A549 (cell line): ENCODE data around the gene ZSCAN9. TPM values are rescaled to one million over a fixed set of nuclear protein-coding genes. Genes with fewer than 3 reads are reported as not detected.
A peak's percentile ranks its signal among the peaks of the same experiment; 100 is the strongest.

Source experiments
- ATAC-seq, 2 experiments: fragments of 200-7000 bp in 1 of 2; fragments of >200 bp in 1 of 2; cut with Nextera tagmentation in 1 of 2; cut with Tn5 transposase in 1 of 2; 3 replicates each; pipeline versions ENCODE4 v1.8.0 to v1.9.1; 2018 to 2020; ENCODE audit warnings: mild to moderate bottlenecking in 1 of 2, moderate library complexity in 1 of 2
- CTCF ChIA-PET: fragments of 300-600 bp; sonication (Branson Sonifier 250); formaldehyde crosslinking; extraction: SDS; loops from one replicate; lab custom pipeline; 2021; ENCODE audit warnings: antibody characterized with exemption, inconsistent platforms; lab: Yijun Ruan, JAX
- POLR2A ChIA-PET: fragments of 350-600 bp; formaldehyde crosslinking; extraction: SDS; loops from one replicate; lab custom pipeline; 2021; ENCODE audit warnings: antibody characterized with exemption, inconsistent platforms; lab: Yijun Ruan, JAX
- DNase-seq, 2 experiments: peaks; one replicate each; pipeline versions ENCODE4 v3.0.0 to v3.0.0-alpha.2; 2011 to 2016; ENCODE audit warnings: low read depth in 1 of 2, low spot score in 1 of 2
- FAIRE-seq: peaks from 2 replicates; lab custom pipeline; 2011; peaks lifted over from hg19 to GRCh38; lab: Jason Lieb, UNC
- H3K27ac ChIP-seq, 2 experiments: fragments of >200 bp; sonication (Bioruptor Twin); formaldehyde crosslinking; 3 replicates each; pipeline ENCODE4 v1.5.1; 2016 to 2017
- H3K4me1 ChIP-seq: fragments of >200 bp; sonication (Bioruptor Twin); formaldehyde crosslinking; 3 replicates; pipeline ENCODE4 v1.6.1; 2016
- H3K4me2 ChIP-seq: fragments of >200 bp; sonication (Bioruptor Twin); formaldehyde crosslinking; 3 replicates; pipeline ENCODE4 v1.6.1; 2016
- H3K4me3 ChIP-seq: fragments of >200 bp; sonication (Bioruptor Twin); formaldehyde crosslinking; 3 replicates; pipeline ENCODE4 v1.5.1; 2016
- H3K9me3 ChIP-seq: fragments of >200 bp; sonication (Bioruptor Twin); formaldehyde crosslinking; 3 replicates; pipeline ENCODE4 v1.6.1; 2016
- CBX2 ChIP-seq: fragments of 200-600 bp; sonication (generic); IDR thresholded peaks from 2 replicates; pipeline ENCODE4 v1.6.1; 2016; ENCODE audit warnings: low read depth, mild to moderate bottlenecking, borderline replicate concordance
- CEBPB ChIP-seq, 2 experiments: fragments of >200 bp in 1 of 2; sonication (Bioruptor Twin) in 1 of 2; formaldehyde crosslinking in 1 of 2; IDR thresholded peaks; 2 replicates each; pipeline ENCODE4 v1.6.1; 2012 to 2016
- CHD2 ChIP-seq: fragments of 150-350 bp; IDR thresholded peaks from 2 replicates; pipeline ENCODE4 v1.6.1; 2014; ENCODE audit warnings: low read length; ENCODE audit not compliant: partially characterized antibody
- CHD4 ChIP-seq: fragments of 200-600 bp; sonication (generic); IDR thresholded peaks from 2 replicates; pipeline ENCODE4 v1.6.1; 2016; ENCODE audit warnings: antibody characterized with exemption, mild to moderate bottlenecking, borderline replicate concordance
- EHF ChIP-seq: fragments of 250-450 bp; sonication (Bioruptor Pico); IDR thresholded peaks from 2 replicates; pipeline ENCODE4 v1.5.0; 2020; ENCODE audit warnings: mild to moderate bottlenecking
- EHMT2 ChIP-seq: fragments of 200-600 bp; sonication (generic); IDR thresholded peaks from 2 replicates; pipeline ENCODE4 v1.6.1; 2016; ENCODE audit warnings: antibody characterized with exemption, low read depth, mild to moderate bottlenecking, moderate library complexity
- EP300 ChIP-seq, 2 experiments: fragments of >200 bp; sonication (Bioruptor Twin); formaldehyde crosslinking; IDR thresholded peaks; 2 replicates in 1 of 2; 3 replicates in 1 of 2; pipeline ENCODE4 v1.6.1; 2016 to 2017
- ESRRA ChIP-seq: fragments of 150-350 bp; IDR thresholded peaks from 2 replicates; pipeline ENCODE4 v1.6.1; 2014; ENCODE audit warnings: mild to moderate bottlenecking, low read length, borderline replicate concordance
- FOSB ChIP-seq: fragments of 250-450 bp; sonication (Bioruptor Pico); IDR thresholded peaks from 2 replicates; pipeline ENCODE4 v1.5.0; 2020; ENCODE audit warnings: mild to moderate bottlenecking, moderate library complexity
- FOSL2 ChIP-seq, 2 experiments: fragments of 450-650 bp in 1 of 2; fragments of >200 bp in 1 of 2; sonication (Bioruptor Twin) in 1 of 2; formaldehyde crosslinking; IDR thresholded peaks; 2 replicates each; pipeline versions ENCODE4 v1.5.0 to v1.6.1; 2016 to 2020; ENCODE audit warnings: mild to moderate bottlenecking in 1 of 2, moderate library complexity in 1 of 2
- GATA3 ChIP-seq: IDR thresholded peaks from 2 replicates; pipeline ENCODE4 v1.6.1; 2012; ENCODE audit warnings: borderline replicate concordance
- HDAC2 ChIP-seq: fragments of 200-600 bp; sonication (generic); IDR thresholded peaks from 2 replicates; pipeline ENCODE4 v1.6.1; 2016
- HOXA7 ChIP-seq: fragments of 250-450 bp; sonication (Bioruptor Pico); IDR thresholded peaks from 2 replicates; pipeline ENCODE4 v1.5.0; 2020; ENCODE audit warnings: mild to moderate bottlenecking, moderate library complexity
- HOXB13 ChIP-seq: fragments of 250-450 bp; sonication (Bioruptor Pico); IDR thresholded peaks from 2 replicates; pipeline ENCODE4 v1.5.0; 2020; ENCODE audit warnings: low read depth, mild to moderate bottlenecking, moderate library complexity
- HOXB5 ChIP-seq: fragments of 250-450 bp; sonication (Bioruptor Pico); IDR thresholded peaks from 2 replicates; pipeline ENCODE4 v1.5.0; 2020; ENCODE audit warnings: mild to moderate bottlenecking, moderate library complexity
- JUN ChIP-seq, 2 experiments: fragments of >200 bp; sonication (Bioruptor Twin); formaldehyde crosslinking; IDR thresholded peaks; 2 replicates in 1 of 2; 3 replicates in 1 of 2; pipeline ENCODE4 v1.6.1; 2016 to 2017
- JUNB ChIP-seq: fragments of >200 bp; sonication (Bioruptor Twin); formaldehyde crosslinking; IDR thresholded peaks from 2 replicates; pipeline ENCODE4 v1.6.1; 2016
- KDM5A ChIP-seq: fragments of 200-600 bp; sonication (generic); IDR thresholded peaks from 2 replicates; pipeline ENCODE4 v1.6.1; 2016; ENCODE audit warnings: antibody characterized with exemption, mild to moderate bottlenecking
- MAFK ChIP-seq: fragments of 450-650 bp; IDR thresholded peaks from 2 replicates; pipeline ENCODE4 v1.6.1; 2014; ENCODE audit not compliant: partially characterized antibody
- MAZ ChIP-seq: fragments of 150-350 bp; IDR thresholded peaks from 2 replicates; pipeline ENCODE4 v1.6.1; 2014; ENCODE audit warnings: antibody characterized with exemption, low read depth, low read length, borderline replicate concordance
- NFE2L2 ChIP-seq: fragments of 150-350 bp; conservative IDR thresholded peaks from 2 replicates; pipeline ENCODE4 v1.6.1; 2014; ENCODE audit warnings: low read length
- NR3C1 ChIP-seq: fragments of >200 bp; sonication (Bioruptor Twin); formaldehyde crosslinking; IDR thresholded peaks from 3 replicates; pipeline ENCODE4 v1.6.1; 2017
- POLR2A ChIP-seq: IDR thresholded peaks from 2 replicates; pipeline ENCODE4 v1.6.1; 2012; ENCODE audit warnings: mild to moderate bottlenecking, low read length
- POLR2AphosphoS2 ChIP-seq: conservative IDR thresholded peaks from 2 replicates; pipeline ENCODE4 v1.6.1; 2012; ENCODE audit warnings: low read length, improper control_type of control experiment, inconsistent platforms
- RCOR1 ChIP-seq: fragments of 150-350 bp; IDR thresholded peaks from 2 replicates; pipeline ENCODE4 v1.6.1; 2014; ENCODE audit warnings: antibody characterized with exemption, low read length, low read depth
- RFX5 ChIP-seq: fragments of 450-650 bp; IDR thresholded peaks from 2 replicates; pipeline ENCODE4 v1.7.1; 2014; ENCODE audit warnings: antibody characterized with exemption, mild to moderate bottlenecking, moderate library complexity
- RNF2 ChIP-seq: fragments of 200-600 bp; sonication (generic); IDR thresholded peaks from 2 replicates; pipeline ENCODE4 v1.6.1; 2016; ENCODE audit warnings: low read depth, mild to moderate bottlenecking, antibody characterized with exemption, moderate library complexity, borderline replicate concordance
- SMC3 ChIP-seq: fragments of >200 bp; sonication (Bioruptor Twin); formaldehyde crosslinking; IDR thresholded peaks from 3 replicates; pipeline ENCODE4 v1.6.1; 2018; ENCODE audit warnings: inconsistent platforms
- ZNF302 ChIP-seq: fragments of 250-450 bp; sonication (Bioruptor Pico); IDR thresholded peaks from 2 replicates; pipeline ENCODE4 v1.9.0; 2021; ENCODE audit warnings: inconsistent platforms, mild to moderate bottlenecking, moderate library complexity
- WGBS: methylation state at CpG from one replicate; pipeline ENCODE4 v1.1.6; 2017; ENCODE audit errors: missing lambda C conversion rate; 5-methylcytosine and 5-hydroxymethylcytosine counted together
- polyA plus RNA-seq, 4 experiments: library from polyadenylated mRNA; depleted of rRNA in 3 of 4; stranded (reverse); fragments of >200 nt; fragmentation: RNase III in 1 of 4; extraction: RNeasy Plus Mini Kit Qiagen cat#74134 plus additional on column Dnase treatment in 1 of 4; gene quantifications; 2 replicates in 3 of 4; 3 replicates in 1 of 4; pipeline ENCODE4 v1.2.3, GENCODE V29; 2011 to 2017
- TF ChIP-seq, protein P1 (sequence below): fragments of >200 bp; sonication (Bioruptor Twin); formaldehyde crosslinking; IDR thresholded peaks from 3 replicates; pipeline ENCODE4 v1.5.1; 2016
- TF ChIP-seq, protein P2 (sequence below): IDR thresholded peaks from 2 replicates; pipeline ENCODE4 v1.6.1; 2012
- TF ChIP-seq, protein P3 (sequence below): fragments of 200-600 bp; sonication (generic); IDR thresholded peaks from 2 replicates; pipeline ENCODE4 v1.6.1; 2016; ENCODE audit warnings: antibody characterized with exemption, mild to moderate bottlenecking, moderate library complexity

Gene ZSCAN9
- polyA plus RNA-seq, 2 of the 4 experiments (the other 2 are of a cell fraction): 7.7 to 16.2 TPM

DNA sequence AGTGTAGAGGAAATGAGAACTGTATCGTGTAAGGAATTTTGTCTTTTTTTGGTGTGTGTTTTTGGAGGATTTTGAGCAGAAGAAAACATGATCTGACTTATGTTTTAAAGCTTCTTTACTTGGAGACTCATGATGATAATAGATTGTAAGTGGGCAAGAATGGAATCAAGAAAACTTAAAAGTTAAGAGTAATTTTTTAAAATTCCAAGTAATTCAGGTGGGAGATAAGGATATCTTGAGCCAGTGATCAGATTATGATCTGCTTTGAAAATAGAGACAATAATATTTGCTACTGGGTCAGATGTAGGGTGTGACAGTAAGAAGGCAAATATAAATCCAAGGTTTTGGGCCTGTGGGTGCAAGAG is 42.6 kb downstream of the ZSCAN9 start:
- TF ChIP-seq EHF (no peak), HOXB5 (CRISPR knock-in tag) (no peak), HOXA7 (no peak), CBX2 (no peak), CHD2 (no peak), RCOR1 (no peak), RNF2 (no peak), FOSL2 (IDR thresholded peaks at IDR 0.05) (no peak), FOSL2 (CRISPR knock-in tag; IDR thresholded peaks at IDR 0.05) (no peak), MAZ (no peak), HDAC2 (no peak), JUN (IDR thresholded peaks at IDR 0.05) (no peak), POLR2AphosphoS2 (no peak), RFX5 (no peak), NR3C1 (no peak), CHD4 (no peak)
- TF ChIP-seq, protein P1, sequence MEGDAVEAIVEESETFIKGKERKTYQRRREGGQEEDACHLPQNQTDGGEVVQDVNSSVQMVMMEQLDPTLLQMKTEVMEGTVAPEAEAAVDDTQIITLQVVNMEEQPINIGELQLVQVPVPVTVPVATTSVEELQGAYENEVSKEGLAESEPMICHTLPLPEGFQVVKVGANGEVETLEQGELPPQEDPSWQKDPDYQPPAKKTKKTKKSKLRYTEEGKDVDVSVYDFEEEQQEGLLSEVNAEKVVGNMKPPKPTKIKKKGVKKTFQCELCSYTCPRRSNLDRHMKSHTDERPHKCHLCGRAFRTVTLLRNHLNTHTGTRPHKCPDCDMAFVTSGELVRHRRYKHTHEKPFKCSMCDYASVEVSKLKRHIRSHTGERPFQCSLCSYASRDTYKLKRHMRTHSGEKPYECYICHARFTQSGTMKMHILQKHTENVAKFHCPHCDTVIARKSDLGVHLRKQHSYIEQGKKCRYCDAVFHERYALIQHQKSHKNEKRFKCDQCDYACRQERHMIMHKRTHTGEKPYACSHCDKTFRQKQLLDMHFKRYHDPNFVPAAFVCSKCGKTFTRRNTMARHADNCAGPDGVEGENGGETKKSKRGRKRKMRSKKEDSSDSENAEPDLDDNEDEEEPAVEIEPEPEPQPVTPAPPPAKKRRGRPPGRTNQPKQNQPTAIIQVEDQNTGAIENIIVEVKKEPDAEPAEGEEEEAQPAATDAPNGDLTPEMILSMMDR: no peak
- H3K9me3 ChIP-seq: no peaks in the 10 kb centered on the region
- no peak for DNase-seq
- no peak for FAIRE-seq
- H3K27ac ChIP-seq: peak overlapping the region; percentile 93 to 96
- ChIA-PET CTCF (no interaction called here), POLR2A (interaction anchor here (0.8 to 1.6 kb wide), 9 partner anchors 14 to 116 kb away, joined by 3 to 25 read pairs (median 7); partner anchors contain the start of genes PGBD1, ZKSCAN3, ZKSCAN4 and ZSCAN31)
- H3K4me1 ChIP-seq: peaks cover 25% of the 10 kb centered on the region
- H3K4me2 ChIP-seq: peak overlapping the region; percentile 69
- H3K4me3 ChIP-seq: peak overlapping the region; percentile 68
- no peak for ATAC-seq
- WGBS: 0% methylated on average over 1 of the region's 1 CpG

DNA sequence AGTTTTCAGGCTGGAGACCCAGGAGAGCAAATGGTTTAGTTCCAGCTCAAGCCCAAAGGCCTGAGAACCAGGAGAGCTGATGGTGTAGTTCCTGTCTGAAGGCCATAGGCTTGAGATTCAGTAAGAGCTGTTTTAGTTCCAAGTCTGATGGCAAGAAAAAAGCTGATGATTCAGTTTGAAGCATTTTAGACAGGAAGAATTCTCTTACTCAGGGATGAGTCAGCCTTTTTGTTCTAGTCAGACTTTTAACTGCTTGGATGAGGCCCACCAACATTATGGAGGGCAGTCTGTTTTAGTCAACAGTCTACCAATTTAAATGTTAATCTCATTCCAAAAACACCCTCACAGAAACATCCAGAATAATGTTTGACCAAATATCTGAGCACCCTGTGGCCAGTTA is 44.4 kb downstream of the ZSCAN9 start:
- TF ChIP-seq FOSL2 (IDR thresholded peaks at IDR 0.05): 0 out of 2 replicates have a peak, but pooled peaks have one; percentile 30
- TF ChIP-seq FOSL2 (CRISPR knock-in tag; IDR thresholded peaks at IDR 0.05): peak; percentile 57
- TF ChIP-seq, protein P2, sequence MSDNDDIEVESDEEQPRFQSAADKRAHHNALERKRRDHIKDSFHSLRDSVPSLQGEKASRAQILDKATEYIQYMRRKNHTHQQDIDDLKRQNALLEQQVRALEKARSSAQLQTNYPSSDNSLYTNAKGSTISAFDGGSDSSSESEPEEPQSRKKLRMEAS: no peak
- TF ChIP-seq POLR2A: no peak
- TF ChIP-seq JUNB: 0 out of 2 replicates have a peak, but pooled peaks have one; percentile 30
- no peak for TF ChIP-seq FOSB
- no peak for TF ChIP-seq EP300 (IDR thresholded peaks at IDR 0.05)
- TF ChIP-seq MAFK: peak; percentile 92
- TF ChIP-seq HOXB13 (CRISPR knock-in tag): no peak
- no peak for TF ChIP-seq CEBPB (IDR thresholded peaks at IDR 0.05)
- TF ChIP-seq ESRRA: no peak
- TF ChIP-seq, protein P3, sequence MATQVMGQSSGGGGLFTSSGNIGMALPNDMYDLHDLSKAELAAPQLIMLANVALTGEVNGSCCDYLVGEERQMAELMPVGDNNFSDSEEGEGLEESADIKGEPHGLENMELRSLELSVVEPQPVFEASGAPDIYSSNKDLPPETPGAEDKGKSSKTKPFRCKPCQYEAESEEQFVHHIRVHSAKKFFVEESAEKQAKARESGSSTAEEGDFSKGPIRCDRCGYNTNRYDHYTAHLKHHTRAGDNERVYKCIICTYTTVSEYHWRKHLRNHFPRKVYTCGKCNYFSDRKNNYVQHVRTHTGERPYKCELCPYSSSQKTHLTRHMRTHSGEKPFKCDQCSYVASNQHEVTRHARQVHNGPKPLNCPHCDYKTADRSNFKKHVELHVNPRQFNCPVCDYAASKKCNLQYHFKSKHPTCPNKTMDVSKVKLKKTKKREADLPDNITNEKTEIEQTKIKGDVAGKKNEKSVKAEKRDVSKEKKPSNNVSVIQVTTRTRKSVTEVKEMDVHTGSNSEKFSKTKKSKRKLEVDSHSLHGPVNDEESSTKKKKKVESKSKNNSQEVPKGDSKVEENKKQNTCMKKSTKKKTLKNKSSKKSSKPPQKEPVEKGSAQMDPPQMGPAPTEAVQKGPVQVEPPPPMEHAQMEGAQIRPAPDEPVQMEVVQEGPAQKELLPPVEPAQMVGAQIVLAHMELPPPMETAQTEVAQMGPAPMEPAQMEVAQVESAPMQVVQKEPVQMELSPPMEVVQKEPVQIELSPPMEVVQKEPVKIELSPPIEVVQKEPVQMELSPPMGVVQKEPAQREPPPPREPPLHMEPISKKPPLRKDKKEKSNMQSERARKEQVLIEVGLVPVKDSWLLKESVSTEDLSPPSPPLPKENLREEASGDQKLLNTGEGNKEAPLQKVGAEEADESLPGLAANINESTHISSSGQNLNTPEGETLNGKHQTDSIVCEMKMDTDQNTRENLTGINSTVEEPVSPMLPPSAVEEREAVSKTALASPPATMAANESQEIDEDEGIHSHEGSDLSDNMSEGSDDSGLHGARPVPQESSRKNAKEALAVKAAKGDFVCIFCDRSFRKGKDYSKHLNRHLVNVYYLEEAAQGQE: no peak
- TF ChIP-seq KDM5A: no peak
- TF ChIP-seq EHF: no peak
- TF ChIP-seq NFE2L2: no peak
- TF ChIP-seq SMC3: no peak
- TF ChIP-seq GATA3: no peak
- TF ChIP-seq ZNF302: no peak
- no peak for TF ChIP-seq EHMT2
- H3K4me3 ChIP-seq: no peak overlapping the region
- POLR2A ChIA-PET: no interaction called here
- ATAC-seq (peak in 1 of 2 experiments; percentile 14; a peak in 1 of 6 replicates), DNase-seq (peak; percentile 16 to 43), FAIRE-seq (no peak)
- H3K4me1 ChIP-seq: peaks cover 25% of the 10 kb centered on the region
- H3K27ac ChIP-seq: peak overlapping the region; percentile 11 to 76; a peak in 5 of 6 replicates
- H3K4me2 ChIP-seq: peak overlapping the region; percentile 6; the same call in 2 of the 3 replicates
- CTCF ChIA-PET: interaction anchor here (1.4 to 1.6 kb wide), 2 partner anchors 12 to 23 kb away, joined by 3 read pairs; partner anchors contain the start of gene PGBD1
- H3K9me3 ChIP-seq: no peaks in the 10 kb centered on the region
